ENCODE data around the gene RIPOR3.

RIPOR3 gene, protein sequence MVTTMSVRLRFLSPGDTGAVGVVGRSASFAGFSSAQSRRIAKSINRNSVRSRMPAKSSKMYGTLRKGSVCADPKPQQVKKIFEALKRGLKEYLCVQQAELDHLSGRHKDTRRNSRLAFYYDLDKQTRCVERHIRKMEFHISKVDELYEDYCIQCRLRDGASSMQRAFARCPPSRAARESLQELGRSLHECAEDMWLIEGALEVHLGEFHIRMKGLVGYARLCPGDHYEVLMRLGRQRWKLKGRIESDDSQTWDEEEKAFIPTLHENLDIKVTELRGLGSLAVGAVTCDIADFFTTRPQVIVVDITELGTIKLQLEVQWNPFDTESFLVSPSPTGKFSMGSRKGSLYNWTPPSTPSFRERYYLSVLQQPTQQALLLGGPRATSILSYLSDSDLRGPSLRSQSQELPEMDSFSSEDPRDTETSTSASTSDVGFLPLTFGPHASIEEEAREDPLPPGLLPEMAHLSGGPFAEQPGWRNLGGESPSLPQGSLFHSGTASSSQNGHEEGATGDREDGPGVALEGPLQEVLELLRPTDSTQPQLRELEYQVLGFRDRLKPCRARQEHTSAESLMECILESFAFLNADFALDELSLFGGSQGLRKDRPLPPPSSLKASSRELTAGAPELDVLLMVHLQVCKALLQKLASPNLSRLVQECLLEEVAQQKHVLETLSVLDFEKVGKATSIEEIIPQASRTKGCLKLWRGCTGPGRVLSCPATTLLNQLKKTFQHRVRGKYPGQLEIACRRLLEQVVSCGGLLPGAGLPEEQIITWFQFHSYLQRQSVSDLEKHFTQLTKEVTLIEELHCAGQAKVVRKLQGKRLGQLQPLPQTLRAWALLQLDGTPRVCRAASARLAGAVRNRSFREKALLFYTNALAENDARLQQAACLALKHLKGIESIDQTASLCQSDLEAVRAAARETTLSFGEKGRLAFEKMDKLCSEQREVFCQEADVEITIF

DNA sequence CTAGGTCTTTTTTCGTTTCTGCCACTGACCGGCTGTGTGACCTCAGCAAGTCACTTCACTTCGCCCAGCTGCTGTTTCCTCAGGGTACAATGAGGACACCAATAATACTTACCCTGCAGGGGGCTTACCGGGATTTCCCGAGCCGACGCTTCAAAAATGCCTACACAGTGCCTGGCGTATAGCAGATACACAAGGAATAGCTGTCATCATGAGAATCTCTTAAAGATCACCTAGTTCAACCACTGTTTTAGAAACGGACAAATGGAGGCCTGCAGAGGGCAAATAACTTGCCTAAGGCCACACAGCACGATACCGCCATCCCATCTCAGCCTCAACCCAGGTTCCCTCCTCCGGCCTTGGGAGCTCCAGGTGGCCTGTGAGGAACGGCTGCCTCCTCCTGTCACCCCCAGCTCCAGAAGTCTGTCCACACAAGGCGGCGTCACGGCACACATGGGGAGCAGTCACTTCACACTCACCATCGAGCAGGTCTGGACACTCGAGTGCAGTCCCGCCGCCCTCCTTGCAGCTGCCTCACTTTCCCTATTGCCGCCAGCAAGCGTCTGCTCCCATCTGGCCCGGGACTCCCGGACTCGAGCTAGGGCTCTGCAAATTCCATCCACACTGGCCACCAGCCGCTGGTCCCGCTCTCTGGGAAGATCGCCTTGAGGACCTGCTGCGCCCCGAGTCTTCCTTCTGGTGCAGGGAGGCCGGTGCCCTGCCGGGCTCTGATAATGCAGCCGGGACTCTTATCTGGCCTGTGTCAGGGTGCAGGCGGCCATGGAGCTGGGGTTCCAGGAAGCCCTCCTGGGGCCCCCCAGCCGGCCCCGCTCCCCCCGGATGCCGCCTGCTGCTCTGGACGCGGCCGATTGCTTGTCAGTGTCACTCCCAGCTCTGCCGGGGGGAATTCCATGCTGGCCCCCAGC is at the start of gene RIPOR3:
TSS of gene RIPOR3 (minus strand) at position 893 of the 923 bp plus-strand sequence. CDS start at position 479, 414 bp downstream.
- peaks cover 57% of the 10 kb centered on the region for H3K27me3 Mint-ChIP-seq
- H3K36me3 Mint-ChIP-seq (ENCODE audit: low read depth): no peaks in the 10 kb centered on the region
- H3K27ac Mint-ChIP-seq: no peak within 1 kb of the TSS
- intact Hi-C loops (cut with micrococcal nuclease): no loop called here
- H3K9me3 Mint-ChIP-seq: no peaks in the 10 kb centered on the region
- no peak within 1 kb of the TSS for H3K4me3 Mint-ChIP-seq
- peaks cover 11% of the 10 kb centered on the region for H3K4me1 Mint-ChIP-seq (ENCODE audit: low read depth)

GRCh38 chr20:50737352-50737751 is 46.0 kb upstream of the RIPOR3 start:
- Mint-ChIP-seq H3K4me3 (no peak overlapping the region), H3K27ac (no peak overlapping the region), H3K27me3 (peaks cover 6% of the 10 kb centered on the region), H3K9me3 (no peaks in the 10 kb centered on the region), H3K4me1 (ENCODE audit: low read depth) (peaks cover 12% of the 10 kb centered on the region), H3K36me3 (ENCODE audit: low read depth) (no peaks in the 10 kb centered on the region)
- intact Hi-C loops (cut with micrococcal nuclease): no loop called here

- Mint-ChIP-seq H3K36me3 (ENCODE audit: low read depth) (peaks cover 6% of the 10 kb centered on the region), H3K9me3 (no peaks in the 10 kb centered on the region), H3K4me1 (ENCODE audit: low read depth) (peaks cover 15% of the 10 kb centered on the region), H3K4me3 (no peak overlapping the region), H3K27me3 (peaks cover 18% of the 10 kb centered on the region), H3K27ac (no peak overlapping the region)
- intact Hi-C loops (cut with micrococcal nuclease): no loop called here
These were observed 44.5 kb upstream of the RIPOR3 start for GRCh38 chr20:50735813-50736212.

GRCh38 chr20:50734730-50735679 is 43.7 kb upstream of the RIPOR3 start:
- Mint-ChIP-seq H3K4me3 (no peak overlapping the region), H3K4me1 (ENCODE audit: low read depth) (peaks cover 19% of the 10 kb centered on the region), H3K27me3 (peaks cover 25% of the 10 kb centered on the region), H3K27ac (no peak overlapping the region), H3K9me3 (no peaks in the 10 kb centered on the region), H3K36me3 (ENCODE audit: low read depth) (peaks cover 7% of the 10 kb centered on the region)
- intact Hi-C loops (cut with micrococcal nuclease): no loop called here

DNA sequence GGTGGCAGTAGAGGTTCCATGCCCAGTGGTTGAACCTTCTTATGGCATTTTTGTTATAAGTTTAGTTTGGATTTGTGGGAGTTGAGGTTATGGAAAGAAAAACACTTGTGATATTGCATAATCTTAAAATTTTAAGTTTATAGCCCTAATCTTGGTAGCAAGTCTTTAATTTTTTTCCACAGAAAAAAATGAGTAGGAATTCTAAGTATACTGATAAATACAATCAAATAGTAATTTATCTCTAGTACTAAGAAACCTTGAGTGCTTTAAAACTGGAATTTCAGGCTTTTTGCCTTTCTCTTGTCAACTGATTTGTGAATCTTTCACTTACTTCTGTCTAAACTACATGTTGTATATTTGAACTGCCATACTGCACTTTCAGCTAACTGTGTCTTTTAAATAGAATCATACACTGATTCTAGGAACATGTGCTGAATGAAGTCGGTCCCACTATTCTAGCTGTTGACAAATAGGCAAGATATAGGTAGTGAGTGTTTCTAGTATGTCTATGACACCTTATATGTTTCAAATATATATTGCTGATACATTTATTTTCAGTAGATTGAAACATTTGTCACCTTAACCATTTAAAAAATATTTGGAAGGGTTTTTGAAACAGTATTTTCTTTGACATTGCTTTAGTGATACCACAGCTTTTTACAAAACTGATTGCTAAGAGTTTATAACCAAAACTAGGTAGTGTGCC is 42.5 kb upstream of the RIPOR3 start:
- Mint-ChIP-seq H3K27me3 (peaks cover 29% of the 10 kb centered on the region), H3K4me3 (no peak overlapping the region), H3K36me3 (ENCODE audit: low read depth) (peaks cover 7% of the 10 kb centered on the region), H3K4me1 (ENCODE audit: low read depth) (peaks cover 20% of the 10 kb centered on the region), H3K9me3 (no peaks in the 10 kb centered on the region), H3K27ac (no peak overlapping the region)
- intact Hi-C loops (cut with micrococcal nuclease): no loop called here

GRCh38 chr20:50731930-50732690 is 40.8 kb upstream of the RIPOR3 start:
- peaks cover 20% of the 10 kb centered on the region for H3K4me1 Mint-ChIP-seq (ENCODE audit: low read depth)
- peaks cover 7% of the 10 kb centered on the region for H3K36me3 Mint-ChIP-seq (ENCODE audit: low read depth)
- no peaks in the 10 kb centered on the region for H3K9me3 Mint-ChIP-seq
- H3K27me3 Mint-ChIP-seq: peaks cover 29% of the 10 kb centered on the region
- H3K4me3 Mint-ChIP-seq: peak overlapping the region; percentile 95
- intact Hi-C loops (cut with micrococcal nuclease): no loop called here
- no peak overlapping the region for H3K27ac Mint-ChIP-seq

DNA sequence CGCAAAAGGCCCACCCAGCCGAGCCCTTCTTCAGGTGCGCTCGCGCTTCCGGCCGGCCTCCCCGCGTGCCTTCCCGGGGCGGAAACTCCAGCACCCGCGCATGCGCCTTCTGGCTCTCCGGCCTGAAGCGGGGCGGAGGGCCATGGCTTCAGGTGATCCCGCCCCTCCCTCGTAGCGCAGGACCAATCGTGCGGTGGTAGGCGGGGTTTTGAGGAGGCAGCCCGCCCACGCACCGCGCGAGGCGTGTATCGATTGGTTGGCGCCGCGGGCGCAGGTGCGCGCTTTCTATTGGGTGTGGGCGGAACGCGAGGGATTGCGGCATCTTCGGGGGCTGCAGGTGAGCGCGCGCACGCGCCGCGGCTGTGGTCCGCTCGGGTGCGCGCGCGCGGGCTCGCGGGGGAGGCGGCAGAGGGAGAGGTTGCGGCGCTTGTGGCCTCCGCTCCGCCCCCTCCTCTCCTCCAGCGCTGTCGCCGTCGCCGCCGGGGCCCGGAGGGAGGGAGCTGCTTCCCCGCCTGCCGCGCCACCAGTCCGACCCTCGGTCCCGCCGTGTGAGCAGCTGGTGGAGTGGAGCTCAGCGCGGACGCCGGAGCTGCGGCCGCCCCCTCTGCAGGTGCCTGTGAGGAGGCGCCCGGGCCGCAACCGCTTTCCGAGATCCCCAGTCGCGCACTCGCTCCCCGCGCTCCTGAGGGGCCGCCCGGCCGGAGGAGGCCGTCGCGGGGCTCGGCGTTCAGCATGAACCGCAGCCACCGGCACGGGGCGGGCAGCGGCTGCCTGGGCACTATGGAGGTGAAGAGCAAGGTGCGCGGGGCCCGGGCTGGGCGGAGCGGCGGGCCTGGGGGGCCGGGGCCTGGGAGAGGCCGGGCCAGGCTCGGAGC is 40.0 kb upstream of the RIPOR3 start, which contains the start of gene PARD6B:
TSS of gene PARD6B (plus strand) at position 526 of the 875 bp plus-strand sequence. CDS start at position 733, 207 bp downstream.
- Mint-ChIP-seq H3K4me1 (ENCODE audit: low read depth) (peaks cover 20% of the 10 kb centered on the region), H3K36me3 (ENCODE audit: low read depth) (peaks cover 7% of the 10 kb centered on the region), H3K27ac (peak within 1 kb of the TSS; percentile 60), H3K9me3 (no peaks in the 10 kb centered on the region), H3K4me3 (peak within 1 kb of the TSS; percentile 95), H3K27me3 (peaks cover 29% of the 10 kb centered on the region)
- intact Hi-C loops (cut with micrococcal nuclease): no loop called here

- H3K4me3 Mint-ChIP-seq: peak overlapping the region; percentile 95
- peaks cover 7% of the 10 kb centered on the region for H3K36me3 Mint-ChIP-seq (ENCODE audit: low read depth)
- H3K27ac Mint-ChIP-seq: peak overlapping the region; percentile 60
- H3K27me3 Mint-ChIP-seq: peaks cover 29% of the 10 kb centered on the region
- H3K9me3 Mint-ChIP-seq: no peaks in the 10 kb centered on the region
- intact Hi-C loops (cut with micrococcal nuclease): no loop called here
- peaks cover 20% of the 10 kb centered on the region for H3K4me1 Mint-ChIP-seq (ENCODE audit: low read depth)
These were observed 39.4 kb upstream of the RIPOR3 start for GRCh38 chr20:50730765-50731054.

DNA sequence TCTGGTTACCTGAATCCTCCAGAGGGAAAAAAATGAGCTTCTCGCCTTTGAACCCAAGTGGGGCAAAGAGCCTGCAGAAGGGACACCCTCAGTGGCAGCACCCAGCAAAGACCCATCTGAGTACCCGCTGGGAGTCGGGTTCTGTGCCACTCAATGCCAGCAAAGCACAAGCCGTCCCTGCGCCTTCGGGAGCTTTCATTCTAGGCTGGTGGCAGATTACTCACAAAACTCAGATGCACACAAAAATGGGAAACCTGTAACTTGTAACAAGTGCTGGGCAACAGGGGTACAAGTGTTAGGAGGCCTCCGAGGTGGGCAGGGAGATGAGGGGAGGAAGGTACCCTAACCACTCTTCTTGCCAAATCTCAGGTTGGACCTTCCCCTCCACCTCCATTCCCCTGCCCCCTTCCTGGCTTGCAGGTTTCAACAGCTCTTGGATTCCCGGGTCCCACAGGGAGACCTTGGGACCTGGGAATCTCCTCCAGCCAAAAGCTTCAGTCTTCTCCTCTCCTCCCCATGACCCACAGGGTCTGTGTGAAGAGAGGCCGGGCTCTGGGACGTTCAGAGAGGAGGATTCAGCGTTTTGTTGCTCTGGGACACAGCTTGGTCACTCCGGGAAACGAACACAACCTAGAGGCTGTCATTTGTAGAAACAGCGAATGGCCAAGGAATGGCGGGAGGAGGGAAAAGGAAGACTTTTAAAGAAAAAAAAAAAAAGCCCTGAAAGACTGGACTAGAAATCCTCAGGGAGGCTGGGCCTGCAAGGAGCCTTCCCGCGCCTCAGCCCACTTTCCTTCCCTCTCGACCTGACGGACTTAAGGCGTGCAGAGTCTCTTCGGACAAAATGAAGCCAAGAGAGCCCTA is 38.8 kb upstream of the RIPOR3 start:
- Mint-ChIP-seq H3K27ac (peak overlapping the region; percentile 60), H3K4me1 (ENCODE audit: low read depth) (peaks cover 20% of the 10 kb centered on the region)
- intact Hi-C loops (cut with micrococcal nuclease): no loop called here

More for the DNA sequence above, 38.8 kb upstream of the RIPOR3 start:
- Mint-ChIP-seq H3K9me3 (no peaks in the 10 kb centered on the region), H3K4me3 (peak overlapping the region; percentile 95), H3K36me3 (ENCODE audit: low read depth) (peaks cover 7% of the 10 kb centered on the region), H3K27me3 (peaks cover 29% of the 10 kb centered on the region)
